ENCODE results near the gene CACTIN.

DNA sequence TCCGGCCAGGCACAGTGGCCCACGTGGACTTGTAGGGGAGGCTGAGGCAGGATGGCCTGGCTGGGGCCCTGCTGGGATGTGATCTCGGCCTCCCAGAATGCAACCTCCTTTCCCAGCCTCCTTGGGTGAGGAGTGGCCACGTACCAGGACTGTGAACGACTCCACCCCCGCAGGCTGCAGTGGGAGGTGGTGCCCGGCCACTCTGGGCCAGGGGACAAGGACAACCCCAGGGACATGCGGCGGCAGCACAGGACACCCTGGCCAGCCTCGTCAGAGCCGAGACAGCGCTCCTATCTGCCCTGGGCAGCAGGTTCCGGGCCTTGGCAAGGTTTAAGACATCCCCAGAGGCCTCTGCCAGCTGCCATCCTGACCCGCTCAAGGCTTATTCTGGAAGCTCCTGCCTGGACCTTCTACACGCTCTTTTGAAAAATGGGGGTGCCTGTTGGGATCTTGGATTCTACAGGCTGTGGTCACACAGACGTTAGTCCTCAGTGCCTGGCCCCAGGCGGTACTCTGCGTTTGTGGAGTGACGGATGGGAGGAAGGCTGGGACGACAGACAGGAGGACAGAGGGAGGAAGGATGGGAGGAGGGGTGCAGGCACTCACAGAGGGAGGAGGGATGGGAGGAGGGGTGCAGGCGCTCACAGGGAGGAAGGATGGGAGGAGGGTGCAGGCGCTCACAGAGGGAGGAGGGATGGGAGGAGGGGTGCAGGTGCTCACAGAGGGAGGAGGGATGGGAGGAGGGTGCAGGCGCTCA is 19.9 kb upstream of the CACTIN start:
- TF ChIP-seq, protein P1, sequence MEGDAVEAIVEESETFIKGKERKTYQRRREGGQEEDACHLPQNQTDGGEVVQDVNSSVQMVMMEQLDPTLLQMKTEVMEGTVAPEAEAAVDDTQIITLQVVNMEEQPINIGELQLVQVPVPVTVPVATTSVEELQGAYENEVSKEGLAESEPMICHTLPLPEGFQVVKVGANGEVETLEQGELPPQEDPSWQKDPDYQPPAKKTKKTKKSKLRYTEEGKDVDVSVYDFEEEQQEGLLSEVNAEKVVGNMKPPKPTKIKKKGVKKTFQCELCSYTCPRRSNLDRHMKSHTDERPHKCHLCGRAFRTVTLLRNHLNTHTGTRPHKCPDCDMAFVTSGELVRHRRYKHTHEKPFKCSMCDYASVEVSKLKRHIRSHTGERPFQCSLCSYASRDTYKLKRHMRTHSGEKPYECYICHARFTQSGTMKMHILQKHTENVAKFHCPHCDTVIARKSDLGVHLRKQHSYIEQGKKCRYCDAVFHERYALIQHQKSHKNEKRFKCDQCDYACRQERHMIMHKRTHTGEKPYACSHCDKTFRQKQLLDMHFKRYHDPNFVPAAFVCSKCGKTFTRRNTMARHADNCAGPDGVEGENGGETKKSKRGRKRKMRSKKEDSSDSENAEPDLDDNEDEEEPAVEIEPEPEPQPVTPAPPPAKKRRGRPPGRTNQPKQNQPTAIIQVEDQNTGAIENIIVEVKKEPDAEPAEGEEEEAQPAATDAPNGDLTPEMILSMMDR (optimal IDR thresholded peaks at IDR 0.05 in 1 of 3, IDR thresholded peaks at IDR 0.05 in 1 of 3, conservative IDR thresholded peaks at IDR 0.05 in 1 of 3; ENCODE audit: extremely low read depth in 1 of 3, insufficient read depth in 2 of 3, low read length in 3 of 3), result no peak
- no peak for TF ChIP-seq EZH2 (IDR thresholded peaks at IDR 0.05; ENCODE audit: low read length)
